Activated naive CD4-positive, alpha-beta T cell treated with anti-CD3 and anti-CD28 coated beads, Interleukin-2, amount 50 U/mL, for 72 hours (primary cell): ENCODE data around the gene LIN7B. TPM values are rescaled to one million over a fixed set of nuclear protein-coding genes. Genes with fewer than 3 reads are reported as not detected.
A peak's percentile ranks its signal among the peaks of the same experiment; 100 is the strongest.
"Not testable (repeated sequence)": the region's sequence is repeated elsewhere in the genome, so short reads cannot be mapped to it uniquely, and the experiment has no call there.

Experiments used
- ATAC-seq, 2 donors: fragments of 150-1000 bp; cut with Tn5 transposase; 2 replicates each; pipeline ENCODE4 v1.10.0; 2021; ENCODE audit warnings: mild to moderate bottlenecking in 2 of 2, moderate library complexity in 2 of 2
- DNase-seq, 2 donors: peaks; one replicate each; pipeline ENCODE4 v3.0.0; 2021 to 2022; ENCODE audit warnings: low spot score in 2 of 2
- H3K27ac Mint-ChIP-seq, 2 donors: one replicate each; pipeline ENCODE4 v1.8.0; 2022; ENCODE audit warnings: mild to moderate bottlenecking in 2 of 2, mixed read lengths in 2 of 2
- H3K36me3 Mint-ChIP-seq, 2 donors: one replicate each; pipeline ENCODE4 v1.8.0; 2022; ENCODE audit warnings: mixed read lengths in 2 of 2
- H3K9me3 Mint-ChIP-seq, 2 donors: one replicate each; pipeline ENCODE4 v1.8.0; 2022; ENCODE audit warnings: mixed read lengths in 2 of 2
- total RNA-seq, 2 donors: library from RNA; stranded (reverse); gene quantifications; one replicate each; pipeline ENCODE4 v1.2.3, GENCODE V29; 2022

LIN7B gene
- total RNA-seq, 2 donors from 2014 or later: 1.9 to 12.4 TPM

- peaks cover 10 to 22% of the 10 kb centered on the region in 2 donors for H3K36me3 Mint-ChIP-seq
- DNase-seq: no peak
- no peak overlapping the region for H3K27ac Mint-ChIP-seq
- no peak for ATAC-seq
- H3K9me3 Mint-ChIP-seq: no peaks in the 10 kb centered on the region
Measured at GRCh38 chr19:49109569-49110233, 4.5 kb upstream of the LIN7B start.

- no peaks in the 10 kb centered on the region for H3K9me3 Mint-ChIP-seq
- DNase-seq: no peak
- H3K27ac Mint-ChIP-seq: no peak overlapping the region
- peaks cover 10 to 22% of the 10 kb centered on the region in 2 donors for H3K36me3 Mint-ChIP-seq
- no peak for ATAC-seq
Measured at GRCh38 chr19:49110567-49110966, 3.6 kb upstream of the LIN7B start.

GRCh38 chr19:49111218-49111998, 2.8 kb upstream of the LIN7B start:
- Mint-ChIP-seq H3K36me3 (peaks cover 10 to 22% of the 10 kb centered on the region in 2 donors), H3K9me3 (no peaks in the 10 kb centered on the region), H3K27ac (no peak overlapping the region)
- ATAC-seq (no peak), DNase-seq (no peak)

- DNase-seq: peak in 1 of 2 donors; percentile 61
- H3K27ac Mint-ChIP-seq: no peak overlapping the region
- H3K9me3 Mint-ChIP-seq: no peaks in the 10 kb centered on the region
Measured at GRCh38 chr19:49114630-49115363, 627 bp downstream of the LIN7B start.

GRCh38 chr19:49116544-49116943, 2.4 kb downstream of the LIN7B start:
- no peaks in the 10 kb centered on the region for H3K9me3 Mint-ChIP-seq
- no peak overlapping the region for H3K27ac Mint-ChIP-seq
- no peak for DNase-seq
- no peak for ATAC-seq
- H3K36me3 Mint-ChIP-seq: no peaks in the 10 kb centered on the region

More at GRCh38 chr19:49114630-49115363, 627 bp downstream of the LIN7B start:
- H3K36me3 Mint-ChIP-seq: no peaks in the 10 kb centered on the region
- ATAC-seq: peak in 1 of 2 donors; percentile 2

GRCh38 chr19:49117677-49118564, 3.8 kb downstream of the LIN7B start:
- no peak for ATAC-seq
- Mint-ChIP-seq H3K36me3 (no peaks in the 10 kb centered on the region), H3K27ac (peak overlapping the region; percentile 90 to 96), H3K9me3 (no peaks in the 10 kb centered on the region)
- no peak for DNase-seq

- DNase-seq (peak; percentile 95), ATAC-seq (peak; percentile 80 to 82)
- Mint-ChIP-seq H3K9me3 (no peaks in the 10 kb centered on the region), H3K36me3 (no peaks in the 10 kb centered on the region), H3K27ac (peak within 1 kb of the TSS; percentile 90 to 96)
Measured at GRCh38 chr19:49118565-49119410, 4.6 kb downstream of the LIN7B start, which contains the start of gene C19orf73. TSS of gene C19orf73 (minus strand) at chr19:49119143. CDS start at chr19:49119022, 121 bp downstream.

GRCh38 chr19:49119411-49120324, 5.5 kb downstream of the LIN7B start, which contains the start of gene PPFIA3:
TSS of gene PPFIA3 (plus strand) at chr19:49119544. CDS start at chr19:49127874, 8,330 bp downstream.
- ATAC-seq (no peak), DNase-seq (no peak)
- H3K36me3 Mint-ChIP-seq: no peaks in the 10 kb centered on the region
- peak within 1 kb of the TSS; percentile 90 to 96 for H3K27ac Mint-ChIP-seq
- H3K9me3 Mint-ChIP-seq: no peaks in the 10 kb centered on the region

GRCh38 chr19:49120325-49120683, 6.1 kb downstream of the LIN7B start:
- DNase-seq: no peak
- no peak for ATAC-seq
- H3K36me3 Mint-ChIP-seq: no peaks in the 10 kb centered on the region
- no peak overlapping the region for H3K27ac Mint-ChIP-seq
- no peaks in the 10 kb centered on the region for H3K9me3 Mint-ChIP-seq

GRCh38 chr19:49120868-49121267, 6.7 kb downstream of the LIN7B start:
- ATAC-seq (no peak), DNase-seq (no peak)
- Mint-ChIP-seq H3K36me3 (no peaks in the 10 kb centered on the region), H3K27ac (no peak overlapping the region), H3K9me3 (no peaks in the 10 kb centered on the region)

GRCh38 chr19:49121841-49122240, 7.7 kb downstream of the LIN7B start:
- not testable (repeated sequence) for H3K36me3 Mint-ChIP-seq, DNase-seq, H3K27ac Mint-ChIP-seq, ATAC-seq, H3K9me3 Mint-ChIP-seq

GRCh38 chr19:49123285-49123684, 9.1 kb downstream of the LIN7B start:
- not testable (repeated sequence) for DNase-seq, H3K9me3 Mint-ChIP-seq, H3K27ac Mint-ChIP-seq, H3K36me3 Mint-ChIP-seq, ATAC-seq

- DNase-seq: no peak
- peaks cover 0 to 7% of the 10 kb centered on the region in 2 donors for H3K36me3 Mint-ChIP-seq
- peaks cover 0 to 7% of the 10 kb centered on the region in 2 donors for H3K9me3 Mint-ChIP-seq
- ATAC-seq: no peak
- H3K27ac Mint-ChIP-seq: no peak overlapping the region
Measured at GRCh38 chr19:49125025-49125731, 11.0 kb downstream of the LIN7B start.

- DNase-seq: no peak
- no peak for ATAC-seq
- Mint-ChIP-seq H3K9me3 (peaks cover 0 to 7% of the 10 kb centered on the region in 2 donors), H3K27ac (no peak overlapping the region), H3K36me3 (peaks cover 0 to 7% of the 10 kb centered on the region in 2 donors)
Measured at GRCh38 chr19:49126575-49126974, 12.4 kb downstream of the LIN7B start.
